ENCODE results near the gene PLCL1. TPM values are rescaled to one million over a fixed set of nuclear protein-coding genes. Genes with fewer than 3 reads are reported as not detected.
A peak's percentile ranks its signal among the peaks of the same experiment; 100 is the strongest.

The PLCL1 gene
- total and polyA plus RNA-seq, 10 of the 15 experiments (the other 5 are each of a cell fraction or from before 2014, with no cell fraction given) = 0.03 to 1.5 (median 0.22) TPM

- BruUV-seq (replicated peaks) = no TSS peak
- no peak overlapping the region for H3K4me2 ChIP-seq (ENCODE audit: control insufficient read depth, insufficient read depth)
- SMC1A ChIA-PET (ENCODE audit: uncharacterized antibody, unreplicated experiment) = interaction anchor here (0.8 to 5.3 kb wide), 10 partner anchors 10 to 245 kb away, joined by 3 to 26 read pairs (median 8); no protein-coding TSS in a partner anchor
- POLR2A ChIA-PET = no interaction called here
- H3K36me3 ChIP-seq (ENCODE audit: control insufficient read depth in 2 of 2, insufficient read depth in 2 of 2, low read length in 1 of 2) = no peaks in the 10 kb centered on the region
- peak; percentile 76 for ATAC-seq
- 29% methylated on average over 2 of the region's 2 CpGs for WGBS (ENCODE audit: insufficient coverage, insufficient replicate concordance, low lambda C conversion rate, missing lambda C conversion rate)
- no peak for FAIRE-seq
- no peaks in the 10 kb centered on the region for H3K27me3 ChIP-seq (replicated peaks in 1 of 2; ENCODE audit: control insufficient read depth in 2 of 2, insufficient read depth in 2 of 2, low read length in 1 of 2)
- H3K9ac ChIP-seq (ENCODE audit: control insufficient read depth, insufficient read depth, low read length) = no peak overlapping the region
- CTCF ChIA-PET = interaction anchor here (1.0 to 1.6 kb wide), 4 partner anchors 22 to 60 kb away, joined by 3 to 6 read pairs (median 3); no protein-coding TSS in a partner anchor
- DNase-seq (ENCODE audit: low read depth, low spot score) = no peak
- no peak overlapping the region for H3K4me3 ChIP-seq
- RAD21 ChIA-PET (ENCODE audit: unreplicated experiment) = interaction anchor here (1.4 to 5.1 kb wide), 4 partner anchors 31 to 90 kb away, joined by 3 to 27 read pairs (median 8); no protein-coding TSS in a partner anchor
- H3K79me2 ChIP-seq (ENCODE audit: control insufficient read depth, insufficient read depth, low read length) = no peaks in the 10 kb centered on the region
- peaks cover 2% of the 10 kb centered on the region; the same call in 1 of the 2 replicates for H3K4me1 ChIP-seq (ENCODE audit: control insufficient read depth, insufficient read depth, low read length)
- H4K20me1 ChIP-seq (ENCODE audit: control insufficient read depth, insufficient read depth) = no peaks in the 10 kb centered on the region
- in situ Hi-C loops (cut with MboI) = no loop called here
- intact Hi-C loops (cut with micrococcal nuclease; ENCODE audit: unreplicated experiment) = no loop called here
- peak; percentile 47; the same call in 1 of the 2 replicates for TF ChIP-seq IKZF1 (conservative IDR thresholded peaks at IDR 0.05)
- no peak for TF ChIP-seq PAX5 (IDR thresholded peaks at IDR 0.05; ENCODE audit: borderline replicate concordance, low read depth, low read length)
- peak; percentile 13 to 40; a peak in 2 of 4 replicates for TF ChIP-seq IKZF2 (IDR thresholded peaks at IDR 0.05)
- TF ChIP-seq KAT2A (conservative IDR thresholded peaks at IDR 0.05; ENCODE audit: control insufficient read depth, low read depth, low read length) = no peak
- no peak for TF ChIP-seq EED (IDR thresholded peaks at IDR 0.05; ENCODE audit: low read depth)
- TF ChIP-seq, protein P1, sequence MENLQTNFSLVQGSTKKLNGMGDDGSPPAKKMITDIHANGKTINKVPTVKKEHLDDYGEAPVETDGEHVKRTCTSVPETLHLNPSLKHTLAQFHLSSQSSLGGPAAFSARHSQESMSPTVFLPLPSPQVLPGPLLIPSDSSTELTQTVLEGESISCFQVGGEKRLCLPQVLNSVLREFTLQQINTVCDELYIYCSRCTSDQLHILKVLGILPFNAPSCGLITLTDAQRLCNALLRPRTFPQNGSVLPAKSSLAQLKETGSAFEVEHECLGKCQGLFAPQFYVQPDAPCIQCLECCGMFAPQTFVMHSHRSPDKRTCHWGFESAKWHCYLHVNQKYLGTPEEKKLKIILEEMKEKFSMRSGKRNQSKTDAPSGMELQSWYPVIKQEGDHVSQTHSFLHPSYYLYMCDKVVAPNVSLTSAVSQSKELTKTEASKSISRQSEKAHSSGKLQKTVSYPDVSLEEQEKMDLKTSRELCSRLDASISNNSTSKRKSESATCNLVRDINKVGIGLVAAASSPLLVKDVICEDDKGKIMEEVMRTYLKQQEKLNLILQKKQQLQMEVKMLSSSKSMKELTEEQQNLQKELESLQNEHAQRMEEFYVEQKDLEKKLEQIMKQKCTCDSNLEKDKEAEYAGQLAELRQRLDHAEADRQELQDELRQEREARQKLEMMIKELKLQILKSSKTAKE (IDR thresholded peaks at IDR 0.05; ENCODE audit: low read depth, poor library complexity, severe bottlenecking) = no peak
- TF ChIP-seq DPF2 (IDR thresholded peaks at IDR 0.05) = peak; percentile 49; the same call in 1 of the 2 replicates
- TF ChIP-seq RAD51 (IDR thresholded peaks at IDR 0.05) = peak; percentile 18; the same call in 1 of the 2 replicates
- no peak for TF ChIP-seq IRF3 (IDR thresholded peaks at IDR 0.05)
- TF ChIP-seq RCOR1 (conservative IDR thresholded peaks at IDR 0.05; ENCODE audit: low read depth, low read length) = no peak
- 0 out of 2 replicates have a peak, but pooled peaks have one; percentile 11 for TF ChIP-seq RUNX3 (IDR thresholded peaks at IDR 0.05; ENCODE audit: low read length)
- peak; percentile 46; the same call in 1 of the 2 replicates for TF ChIP-seq SPI1 (IDR thresholded peaks at IDR 0.05; ENCODE audit: borderline replicate concordance, insufficient read depth, low read depth, low read length)
- no peak for TF ChIP-seq SMC3 (IDR thresholded peaks at IDR 0.05; ENCODE audit: borderline replicate concordance, low read length)
- H3K27ac ChIP-seq (ENCODE audit: control insufficient read depth, insufficient read depth) = no peak overlapping the region
- no peaks in the 10 kb centered on the region for H3K9me3 ChIP-seq (replicated peaks; ENCODE audit: control insufficient read depth, insufficient read depth, low read length)
- H2AFZ ChIP-seq (ENCODE audit: control insufficient read depth, low read depth, low read length) = no peak overlapping the region
These were observed 291.6 kb downstream of the PLCL1 start for GRCh38 chr2:198096002-198096401.
